Activated T-helper 1 cell treated with anti-CD3 and anti-CD28 coated beads, Interleukin-2, amount 50 U/mL, for 16 hours (primary cell): ENCODE results near the gene ODF4.
"Not testable (repeated sequence)": the region's sequence is repeated elsewhere in the genome, so short reads cannot be mapped to it uniquely, and the experiment has no call there.

Experiments
- DNase-seq, 2 donors: peaks; one replicate each; pipeline ENCODE4 v3.0.0-alpha.2; 2020; ENCODE audit warnings: low read depth in 1 of 2, low spot score in 1 of 2

The ODF4 gene

DNA sequence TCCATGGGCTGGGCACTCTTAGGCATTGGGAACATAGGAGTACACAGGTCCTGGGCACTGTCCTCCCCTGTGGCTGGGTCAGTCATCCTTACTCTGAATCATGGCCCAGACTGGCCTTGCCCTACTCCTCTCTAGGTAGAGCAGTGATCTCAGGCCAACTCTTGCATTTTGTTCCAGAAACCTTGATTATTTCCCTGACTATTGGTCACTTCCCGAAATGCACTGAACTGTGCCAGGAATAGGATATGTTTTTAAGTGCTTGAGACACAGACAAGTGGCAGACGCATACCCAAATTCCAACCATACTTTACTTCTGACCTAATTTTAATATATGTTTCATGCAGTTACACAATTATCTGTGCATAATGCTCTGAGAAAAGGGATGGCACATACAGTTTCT is 26.6 kb downstream of the ODF4 start:
- no peak for DNase-seq

DNA sequence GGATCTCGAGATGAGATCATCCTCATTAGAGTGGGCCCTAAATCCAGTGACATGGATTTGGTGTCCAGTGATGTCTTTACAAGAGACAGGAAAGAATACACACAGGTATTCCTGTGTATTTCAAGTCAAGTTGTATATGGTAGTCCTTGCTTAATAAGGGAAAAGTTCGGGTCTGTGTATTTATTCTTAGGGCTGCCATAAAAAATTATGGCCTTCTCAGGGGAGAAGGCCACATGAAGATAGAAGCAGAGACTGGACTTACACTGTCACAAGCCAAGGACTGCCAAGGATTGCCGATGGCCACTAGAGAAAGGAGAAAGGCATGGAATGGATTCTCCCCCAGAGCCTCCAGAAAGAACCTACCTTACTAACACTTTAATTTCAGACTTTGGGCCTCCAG is 28.6 kb downstream of the ODF4 start:
- DNase-seq = no peak

DNA sequence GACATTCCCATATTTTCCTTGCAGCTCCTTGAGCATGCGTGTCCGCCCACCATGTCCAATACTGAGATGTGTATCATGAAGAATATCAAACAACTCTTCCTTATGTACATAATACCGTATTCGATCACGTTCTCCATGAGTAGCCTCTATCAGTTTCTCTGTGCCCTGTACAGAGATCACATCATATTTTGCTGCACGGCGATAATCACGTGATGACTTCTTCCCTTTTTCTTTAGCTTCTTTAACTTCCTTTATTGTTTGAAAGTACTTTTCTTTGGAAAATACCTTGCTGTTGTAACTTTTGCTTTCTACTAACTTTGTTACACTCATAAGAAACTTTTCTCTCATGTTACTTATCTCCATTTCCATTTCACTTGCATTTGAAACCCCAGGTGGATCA is 30.3 kb downstream of the ODF4 start:
- no peak for DNase-seq

DNA sequence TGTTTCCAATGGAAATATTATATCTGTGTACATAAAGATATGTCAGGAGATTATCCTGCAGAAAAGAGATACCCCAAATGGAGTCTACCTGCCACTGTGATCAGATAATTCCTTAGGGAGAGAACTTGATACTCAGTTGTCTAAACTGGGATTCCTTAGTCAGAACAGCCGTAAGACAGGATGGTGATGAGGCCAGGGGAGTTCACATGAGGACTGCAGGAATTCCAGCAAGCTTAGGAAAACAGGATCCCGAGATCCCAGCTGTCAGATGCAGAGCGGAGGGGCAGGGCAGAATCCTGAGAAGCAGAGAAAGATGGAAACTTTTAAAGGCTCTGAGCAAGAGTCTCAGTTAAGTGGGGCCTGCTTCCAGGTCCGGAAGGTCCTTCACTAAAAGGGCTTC is 32.1 kb downstream of the ODF4 start:
- no peak for DNase-seq

DNA sequence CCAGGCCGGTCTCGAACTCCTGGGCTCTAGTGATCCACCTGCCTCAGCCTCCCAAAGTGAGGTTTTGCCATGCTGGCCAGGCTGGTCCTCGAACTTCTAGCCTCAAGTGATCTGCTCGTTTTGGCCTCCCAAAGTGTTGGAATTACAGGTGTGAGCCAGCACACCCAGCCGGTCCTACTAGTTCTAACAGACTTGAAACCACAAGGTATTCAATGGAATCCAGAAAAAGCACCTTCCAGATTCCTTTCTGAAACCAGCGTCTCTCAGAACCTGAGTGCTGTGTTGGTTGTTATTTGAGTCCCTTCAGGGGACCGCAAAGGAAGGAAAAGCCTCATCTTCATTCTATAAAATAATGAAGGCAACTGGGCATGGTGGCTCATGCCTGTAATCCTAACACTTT is 32.8 kb downstream of the ODF4 start:
- DNase-seq = no peak

DNA sequence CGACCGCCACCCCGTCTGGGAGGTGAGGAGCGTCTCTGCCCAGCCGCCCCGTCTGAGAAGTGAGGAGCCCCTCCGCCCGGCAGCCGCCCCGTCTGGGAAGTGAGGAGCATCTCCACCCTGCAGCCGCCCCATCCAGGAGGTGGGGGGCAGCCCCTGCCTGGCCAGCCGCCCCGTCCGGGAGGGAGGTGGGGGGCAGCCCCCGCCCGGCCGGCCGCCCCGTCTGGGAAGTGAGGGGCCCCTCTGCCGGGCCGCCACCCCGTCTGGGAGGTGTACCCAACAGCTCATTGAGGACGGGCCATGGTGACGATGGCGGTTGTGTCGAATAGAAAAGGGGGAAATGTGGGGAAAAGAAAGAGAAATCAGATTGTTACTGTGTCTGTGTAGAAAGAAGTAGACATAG is 34.2 kb downstream of the ODF4 start:
- not testable (repeated sequence) for DNase-seq

DNA sequence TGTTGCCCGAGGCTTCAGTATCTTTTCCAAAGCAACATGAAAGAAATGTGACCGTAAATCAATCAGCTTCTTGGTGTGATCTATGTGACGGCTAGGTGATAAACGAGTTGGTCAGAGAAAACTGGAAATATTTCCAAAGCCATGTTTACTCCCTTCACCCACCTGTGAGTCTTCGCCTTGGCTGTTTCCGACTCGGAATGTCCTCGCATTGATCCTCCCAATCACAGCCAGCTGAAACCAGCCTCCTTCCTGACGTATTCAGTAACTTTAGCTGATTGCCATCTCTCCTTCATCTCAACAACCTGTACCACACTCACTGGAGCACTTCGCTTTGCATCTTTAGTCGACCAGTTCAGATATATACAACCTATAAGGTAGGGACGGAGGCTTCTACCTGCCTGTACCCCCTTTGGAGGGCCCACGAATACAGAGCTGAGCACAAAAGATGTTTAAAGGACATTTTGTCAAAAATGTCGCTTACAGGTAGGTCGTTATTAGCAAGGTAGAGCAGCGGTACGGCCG is 36.2 kb downstream of the ODF4 start:
- no peak for DNase-seq

DNA sequence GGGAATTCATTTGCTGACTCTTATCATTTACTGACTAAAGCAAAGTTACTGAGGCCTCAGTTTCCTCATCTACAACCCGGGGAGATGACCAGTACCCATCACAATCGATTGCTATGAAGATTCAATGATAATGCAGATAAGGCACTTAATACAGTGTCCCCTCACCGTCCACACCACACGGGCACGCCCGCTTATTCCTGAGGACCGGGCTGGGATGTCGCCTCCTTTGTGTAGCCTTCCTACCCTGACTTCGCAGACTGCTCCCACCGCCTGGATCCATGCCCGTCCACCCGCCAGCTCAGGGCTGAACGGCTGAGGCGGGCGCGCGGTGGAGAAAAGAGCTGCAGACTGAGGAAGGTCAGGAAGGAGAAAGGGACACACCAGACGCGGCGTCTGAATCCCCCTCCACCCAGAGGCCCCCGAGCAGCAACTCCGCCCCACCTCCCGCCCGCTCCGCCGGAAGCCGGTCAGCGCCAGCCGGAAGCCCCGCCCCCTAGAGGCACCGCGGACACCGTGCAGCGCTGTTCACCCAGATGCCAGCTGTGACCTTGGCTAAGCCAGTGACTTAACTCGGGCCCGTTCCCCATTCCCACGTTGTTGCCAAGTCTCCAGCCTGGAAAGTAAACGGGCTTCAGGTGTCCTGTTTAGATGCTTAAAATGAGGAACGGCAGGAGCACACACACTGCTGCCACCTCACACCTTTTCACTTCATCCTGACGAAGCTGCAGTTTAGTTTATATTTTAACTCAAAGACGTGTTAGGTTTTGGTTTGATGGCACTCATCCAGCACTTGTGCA is 36.8 kb downstream of the ODF4 start, which contains the start of gene KRABD2:
Gene KRABD2, minus strand, starts transcription at position 434 of the 797 bp plus-strand sequence.
- peak; percentile 81 to 84 for DNase-seq

DNA sequence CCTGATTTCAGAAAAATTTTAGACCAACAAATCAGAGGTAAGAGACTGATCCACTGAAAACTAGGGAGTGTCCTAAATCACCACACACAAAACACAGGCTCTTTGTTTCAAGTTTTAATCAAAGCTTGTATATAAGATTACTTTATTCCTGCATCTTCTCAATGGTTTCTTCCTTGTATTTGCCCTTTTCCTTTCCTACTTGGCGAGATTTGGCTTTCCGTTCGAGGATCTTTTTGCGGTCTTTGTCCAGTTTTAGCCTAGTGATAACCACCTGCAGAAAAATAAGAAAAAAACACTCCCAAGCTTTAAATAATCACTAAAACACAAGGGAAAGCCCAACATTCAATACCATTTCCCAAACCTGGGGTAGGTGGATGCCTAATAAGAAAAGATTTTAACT is 37.8 kb downstream of the ODF4 start:
- DNase-seq = no peak

DNA sequence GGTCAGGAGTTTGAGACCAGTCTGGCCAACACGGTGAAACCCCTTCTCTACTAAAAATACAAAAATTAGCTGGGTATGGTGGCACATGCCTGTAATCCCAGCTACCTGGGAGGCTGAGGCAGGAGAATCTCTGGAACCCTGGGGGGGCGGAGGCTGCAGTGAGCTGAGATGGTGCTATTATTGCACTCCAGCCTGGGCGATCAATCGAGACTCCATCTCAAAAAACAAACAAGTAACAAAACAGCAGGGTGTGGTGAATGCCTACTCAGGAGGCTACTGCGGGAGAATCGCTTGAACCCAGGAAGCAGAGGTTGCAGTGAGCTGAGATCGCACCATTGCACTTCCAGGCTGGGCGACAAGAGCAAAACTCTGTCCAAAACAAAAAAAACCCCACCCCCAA is 38.5 kb downstream of the ODF4 start:
- DNase-seq = not testable (repeated sequence)

DNA sequence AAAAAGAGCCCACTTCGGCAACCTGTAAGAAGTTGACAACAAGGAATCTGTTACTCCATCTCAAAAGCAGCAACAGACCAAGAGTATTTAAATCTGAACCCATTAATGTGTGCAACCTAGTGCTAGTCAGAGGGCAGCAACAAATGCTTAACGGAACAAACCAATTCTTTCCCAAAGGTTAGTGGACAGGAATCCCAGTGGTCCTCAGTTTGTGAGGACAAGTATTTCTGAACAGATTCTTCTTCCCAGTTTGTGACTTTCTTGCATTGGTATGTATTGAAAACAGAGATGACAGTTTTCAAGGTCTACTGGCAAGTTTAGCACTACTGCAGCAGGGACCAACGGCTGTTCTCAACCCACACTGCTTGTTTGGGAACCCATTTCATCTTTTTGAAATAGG is 40.4 kb downstream of the ODF4 start:
- DNase-seq = no peak

DNA sequence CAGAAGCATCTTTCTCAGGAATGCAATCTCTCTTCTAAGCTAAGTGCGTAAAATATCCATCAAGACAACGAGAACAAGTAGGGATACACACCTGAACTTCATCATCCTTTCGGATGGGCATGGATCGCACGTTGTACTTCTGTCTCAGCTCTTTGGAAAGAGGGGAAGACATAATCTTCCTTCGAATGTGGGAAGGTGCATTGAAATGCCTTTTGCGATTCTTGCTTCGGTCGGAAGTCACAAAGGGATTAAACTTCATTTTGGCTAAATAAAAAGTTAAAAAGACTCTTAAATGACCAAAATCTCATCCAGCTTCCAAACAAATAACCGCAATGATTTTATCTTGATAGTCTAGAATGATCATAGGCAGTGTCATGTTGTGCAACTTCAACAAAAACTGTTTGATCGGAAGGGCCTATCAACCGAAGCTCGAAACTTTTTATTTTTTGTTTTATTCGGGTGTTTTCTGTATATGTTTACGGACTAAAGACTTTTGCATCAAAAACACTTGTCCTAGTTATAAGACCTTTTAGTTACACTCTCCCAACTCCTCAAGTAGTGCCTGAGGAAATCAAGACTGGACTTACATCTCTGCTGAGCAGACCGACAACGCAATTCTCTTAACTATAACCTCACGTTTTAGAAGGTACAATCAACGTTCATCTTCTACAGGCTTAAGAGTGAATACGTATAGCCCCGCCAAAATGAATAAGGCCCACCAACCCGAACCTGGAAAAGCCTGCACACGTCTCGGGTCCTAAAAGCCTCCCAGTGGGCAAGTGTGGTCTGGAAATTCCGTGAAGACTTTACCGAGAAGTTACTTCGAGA is 42.6 kb downstream of the ODF4 start:
- no peak for DNase-seq

DNA sequence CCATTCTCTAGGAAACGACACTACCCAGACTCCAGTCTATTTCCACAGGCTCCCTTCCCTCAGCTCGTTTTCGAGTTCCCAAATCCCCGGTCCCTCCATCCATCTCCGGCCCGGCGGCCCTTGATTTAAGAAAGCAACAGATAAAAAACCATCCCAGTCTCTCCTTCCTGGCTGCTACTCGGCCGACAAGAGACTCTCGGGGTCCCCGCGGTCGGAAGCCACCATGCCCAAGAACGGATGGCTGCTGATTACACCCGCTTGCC is 43.2 kb downstream of the ODF4 start:
- DNase-seq = no peak

DNA sequence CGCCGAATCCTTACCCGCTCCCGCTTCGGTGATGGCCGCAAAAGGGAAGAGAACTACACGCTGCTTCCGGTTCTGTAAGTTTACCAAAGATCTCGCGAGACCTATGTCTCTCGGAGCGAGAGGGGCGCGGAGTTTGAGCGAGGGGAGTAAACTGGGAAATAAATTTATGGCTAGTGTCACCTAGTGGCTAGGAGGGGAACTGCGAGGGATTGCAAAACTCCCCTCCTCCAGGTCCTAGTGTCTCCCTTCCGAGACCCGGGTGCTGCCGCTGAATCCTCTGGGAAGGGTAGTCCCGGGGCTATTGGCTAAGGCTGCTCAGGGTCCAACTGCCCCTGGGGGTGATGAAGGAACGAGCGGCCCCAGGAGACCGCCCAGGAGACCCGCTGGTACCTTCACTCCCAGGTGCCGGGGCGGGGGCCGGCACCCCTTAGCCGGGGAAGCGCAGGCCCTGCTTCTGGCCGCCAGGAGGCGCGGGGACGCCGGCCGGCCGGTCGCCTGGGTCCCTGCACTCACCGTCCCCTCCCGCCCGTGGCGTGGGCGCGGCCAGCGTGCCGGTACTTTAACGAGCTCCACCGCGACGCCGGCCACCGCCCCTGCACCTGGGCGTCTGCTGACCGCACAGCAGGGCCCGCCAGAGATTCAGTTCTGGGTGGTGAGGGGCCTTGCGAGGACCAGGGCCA is 43.6 kb downstream of the ODF4 start, which contains the start of gene RPL26:
Gene RPL26, minus strand, starts transcription at position 51 of the 680 bp plus-strand sequence. CDS start 883 bp downstream, outside the sequence.
- peak; percentile 84 to 86 for DNase-seq

DNA sequence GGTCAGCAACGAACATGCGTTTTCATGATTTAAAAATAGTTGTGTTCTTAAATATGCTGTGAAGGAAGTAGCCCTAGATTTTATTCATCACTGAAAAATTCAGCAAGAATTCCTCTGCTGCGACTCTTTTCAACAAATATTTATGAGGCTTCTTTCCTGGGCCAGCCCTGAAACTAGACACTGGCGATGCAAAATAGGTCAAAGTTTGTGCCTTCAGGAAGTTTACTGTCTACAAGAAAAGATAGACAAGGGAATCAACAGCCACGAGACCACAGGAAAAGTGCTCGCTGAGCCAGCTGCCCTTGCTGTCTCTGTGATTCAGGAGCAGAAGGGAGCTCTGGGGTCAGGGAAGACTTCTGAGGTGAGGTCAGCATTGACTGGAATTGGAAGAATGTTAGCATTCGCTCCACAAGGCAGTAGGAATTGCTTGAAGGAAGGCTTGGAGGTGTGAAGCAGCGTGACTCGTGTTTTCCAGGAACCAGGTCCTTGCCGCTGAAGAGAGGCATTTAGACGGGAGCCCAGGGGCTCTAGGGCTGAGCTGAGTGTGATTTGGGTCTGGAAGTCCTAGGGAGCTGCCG is 45.2 kb downstream of the ODF4 start:
- no peak for DNase-seq

DNA sequence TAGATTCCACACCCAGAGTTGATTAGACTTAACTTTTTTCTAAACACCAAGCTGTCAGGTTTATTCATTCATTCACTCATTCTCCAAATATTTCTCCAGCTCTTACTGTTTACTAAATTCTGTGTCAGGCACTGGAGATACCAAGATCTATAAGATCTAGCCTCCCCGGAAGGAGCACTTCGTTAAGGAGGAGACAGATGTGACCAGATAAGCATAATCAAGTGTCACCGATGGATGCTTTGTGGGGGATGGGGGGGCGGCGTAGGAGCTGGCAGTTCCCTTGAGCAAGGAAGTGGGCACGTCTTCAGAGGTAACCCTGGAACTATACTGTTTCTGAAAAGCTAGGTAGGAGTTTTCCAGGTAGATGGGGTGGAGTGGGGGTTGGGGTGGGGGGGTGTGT is 47.2 kb downstream of the ODF4 start:
- no peak for DNase-seq

DNA sequence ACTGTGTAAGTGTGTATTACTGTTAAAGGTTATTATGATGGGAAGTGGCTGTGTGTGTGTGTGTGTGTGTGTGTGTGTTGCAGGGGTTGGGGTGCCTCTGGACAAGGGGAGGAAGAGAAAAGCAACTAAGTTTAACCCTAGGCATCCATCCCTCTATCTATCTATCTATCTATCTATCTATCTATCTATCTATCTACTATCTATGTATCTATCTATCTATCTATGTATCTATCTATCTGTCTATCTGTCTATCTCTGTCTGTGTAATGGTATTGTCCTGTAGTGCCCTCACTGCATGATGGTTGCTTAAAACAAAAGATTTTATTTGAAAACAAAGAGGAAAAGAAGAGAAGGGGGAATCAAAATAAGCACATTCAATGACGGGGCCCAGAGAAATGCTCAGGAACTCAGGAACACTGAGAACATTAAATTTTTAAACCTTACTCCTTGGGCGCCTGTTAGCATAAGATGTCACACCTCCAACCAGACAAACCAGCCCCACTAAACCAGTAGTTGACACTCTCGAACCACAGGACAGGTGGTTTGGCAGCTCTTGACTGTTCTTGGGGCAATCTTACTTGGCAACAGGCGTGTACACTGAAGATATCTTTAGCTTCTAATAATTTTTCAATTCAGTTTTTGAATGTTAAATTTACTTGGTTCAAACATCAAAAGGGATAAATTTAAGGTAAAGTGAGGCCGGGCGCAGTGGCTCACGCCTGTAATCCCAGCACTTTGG is 48.4 kb downstream of the ODF4 start:
- DNase-seq = no peak

DNA sequence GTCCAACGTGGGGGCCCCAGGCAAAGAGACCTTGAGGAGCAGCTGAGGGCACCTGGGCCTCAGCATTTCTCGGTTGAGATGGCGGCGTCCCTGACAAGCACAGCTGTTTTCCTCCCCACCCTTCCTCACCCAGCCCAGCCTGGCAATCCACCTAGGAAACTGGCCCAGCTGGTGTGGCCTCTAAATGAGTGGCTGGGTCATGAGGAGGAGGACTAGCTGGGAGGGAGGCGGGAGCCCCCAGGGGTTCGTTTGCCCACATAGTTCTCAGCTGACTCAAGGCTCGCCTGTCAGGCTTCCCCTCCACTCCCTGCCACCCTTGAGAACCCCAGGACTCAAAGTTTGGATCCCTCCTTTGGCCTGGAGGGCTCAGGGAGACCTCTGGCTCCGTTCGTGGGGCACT is 52.1 kb downstream of the ODF4 start:
- DNase-seq = no peak

DNA sequence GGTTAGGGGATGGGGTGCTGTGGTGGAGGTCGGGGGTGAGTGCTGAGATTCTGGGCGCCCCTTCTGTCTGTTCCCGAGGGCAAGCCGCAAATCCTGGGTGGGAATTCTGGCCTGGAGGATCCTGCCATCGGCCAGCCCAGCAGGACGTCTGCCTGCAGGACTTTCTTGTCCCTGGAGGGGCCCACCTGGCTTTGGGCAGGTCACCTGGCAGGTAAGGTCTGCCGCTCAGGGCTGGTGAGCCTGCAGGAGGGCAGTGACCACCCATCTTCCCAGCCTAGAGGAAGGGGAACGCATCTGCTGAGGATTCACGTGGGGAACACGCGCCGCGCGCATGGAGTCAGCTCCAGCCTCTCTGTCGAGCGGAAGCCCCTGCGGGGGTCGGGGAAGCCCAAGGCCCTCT is 52.6 kb downstream of the ODF4 start:
- DNase-seq = no peak

DNA sequence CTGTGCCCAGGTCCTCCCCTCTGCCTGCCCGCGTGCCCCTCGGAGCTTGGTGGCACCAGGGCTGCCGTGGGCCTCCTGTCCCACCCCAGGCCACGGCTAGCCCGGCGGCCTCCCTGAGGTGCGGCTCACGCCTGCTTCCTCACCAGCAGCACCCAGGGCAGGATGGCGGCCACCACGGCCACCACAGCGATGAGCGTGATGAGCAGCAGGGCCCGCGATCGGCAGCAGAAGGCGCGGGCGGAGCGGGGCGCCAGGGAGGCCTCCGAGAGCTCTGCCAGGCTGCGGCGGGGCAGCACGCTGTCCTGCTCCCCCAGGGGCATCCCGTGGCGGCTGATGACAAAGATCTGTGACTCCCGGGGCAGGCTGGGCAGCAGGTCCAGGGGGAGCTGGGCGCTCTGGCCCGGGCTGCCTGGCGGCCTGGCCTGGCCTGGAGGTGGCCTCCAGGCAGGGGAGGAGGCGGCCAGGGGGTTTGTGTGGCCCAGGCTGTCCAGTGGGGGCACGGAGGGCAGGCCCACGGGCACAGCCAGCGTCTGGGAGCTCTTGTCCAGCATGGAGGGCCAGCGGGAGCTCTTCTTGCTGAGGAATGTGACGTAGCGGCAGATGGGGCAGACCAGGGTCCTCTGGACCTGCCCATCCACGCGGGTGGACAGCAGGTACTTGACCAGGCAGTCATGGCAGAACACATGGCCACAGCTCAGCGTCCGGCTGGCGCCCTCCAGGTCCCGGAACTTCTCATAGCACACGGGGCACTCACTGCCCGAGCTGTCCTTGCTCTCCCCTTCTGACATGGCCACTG is 53.2 kb downstream of the ODF4 start:
- no peak for DNase-seq
